C4-2B (cell line): Measurements from ENCODE around the gene SMTNL1.

ENCODE experiments used
- H3K27ac ChIP-seq: fragments of 450-650 bp; 2 replicates; pipeline ENCODE4 v1.5.1; 2017
- CTCF ChIP-seq: fragments of 450-650 bp; conservative IDR thresholded peaks from 2 replicates; pipeline ENCODE4 v1.5.1; 2017; ENCODE audit warnings: mild to moderate bottlenecking
- ZFX ChIP-seq: fragments of 450-650 bp; IDR thresholded peaks from 2 replicates; pipeline ENCODE4 v1.6.1; 2017

Gene SMTNL1

GRCh38 chr11:57571606-57572005 is 34.2 kb downstream of the SMTNL1 start:
- no peak overlapping the region for H3K27ac ChIP-seq
- no peak for TF ChIP-seq CTCF
- no peak for TF ChIP-seq ZFX

GRCh38 chr11:57574061-57574460 is 36.7 kb downstream of the SMTNL1 start:
- TF ChIP-seq ZFX (no peak), CTCF (no peak)

GRCh38 chr11:57584341-57584740 is 46.9 kb downstream of the SMTNL1 start:
- TF ChIP-seq ZFX, result no peak
- no peak for TF ChIP-seq CTCF
- no peak overlapping the region for H3K27ac ChIP-seq

More at GRCh38 chr11:57574061-57574460, 36.7 kb downstream of the SMTNL1 start:
- H3K27ac ChIP-seq, result no peak overlapping the region

GRCh38 chr11:57585301-57585700 is 47.9 kb downstream of the SMTNL1 start:
- no peak for TF ChIP-seq ZFX
- no peak for TF ChIP-seq CTCF
- H3K27ac ChIP-seq, result no peak overlapping the region

GRCh38 chr11:57586711-57587245 is 49.4 kb downstream of the SMTNL1 start:
- H3K27ac ChIP-seq, result no peak overlapping the region
- no peak for TF ChIP-seq ZFX

- H3K27ac ChIP-seq, result no peak overlapping the region
- no peak for TF ChIP-seq ZFX
- TF ChIP-seq CTCF, result no peak
Measured at GRCh38 chr11:57588046-57588710, 50.8 kb downstream of the SMTNL1 start.

GRCh38 chr11:57596266-57596885 is 59.0 kb downstream of the SMTNL1 start:
- TF ChIP-seq CTCF, result no peak
- no peak for TF ChIP-seq ZFX
- no peak overlapping the region for H3K27ac ChIP-seq
